ENCODE results near the gene CKMT1B.
"Not testable (repeated sequence)": the region's sequence is repeated elsewhere in the genome, so short reads cannot be mapped to it uniquely, and the experiment has no call there.

- TF ChIP-seq SMC3 (IDR thresholded peaks at IDR 0.05); RAD21 (conservative IDR thresholded peaks at IDR 0.05 in 1 of 2, IDR thresholded peaks at IDR 0.05 in 1 of 2); REST (IDR thresholded peaks at IDR 0.05); KDM1A (IDR thresholded peaks at IDR 0.05; ENCODE audit: low read depth); CTCF (IDR thresholded peaks at IDR 0.05); ELK1 (IDR thresholded peaks at IDR 0.05; ENCODE audit: low read depth, low read length); POLR2A (IDR thresholded peaks at IDR 0.05; ENCODE audit: low read length); CBX2 (IDR thresholded peaks at IDR 0.05; ENCODE audit: borderline replicate concordance, low read depth); HDAC2 (IDR thresholded peaks at IDR 0.05); MAZ (IDR thresholded peaks at IDR 0.05; ENCODE audit: borderline replicate concordance, low read depth, low read length): not testable (repeated sequence)
Observed at GRCh38 chr15:43599131-43599530, 5.3 kb downstream of the CKMT1B start.
